NCI-H1930 (cell line): ENCODE results near the gene FARP2.
"Not testable (repeated sequence)": the region's sequence is repeated elsewhere in the genome, so short reads cannot be mapped to it uniquely, and the experiment has no call there.

ENCODE experiments used
- DNase-seq, 2 experiments: peaks; one replicate each; lab custom pipeline; 2025; lab: John Stamatoyannopoulos, UW

The FARP2 gene

GRCh38 chr2:241355983-241356870 lies at the start of gene FARP2:
Gene FARP2 (plus strand): TSS chr2:241356285. CDS start chr2:241373108, 16,823 bp downstream.
- peak; percentile 97 to 98 for DNase-seq

DNA sequence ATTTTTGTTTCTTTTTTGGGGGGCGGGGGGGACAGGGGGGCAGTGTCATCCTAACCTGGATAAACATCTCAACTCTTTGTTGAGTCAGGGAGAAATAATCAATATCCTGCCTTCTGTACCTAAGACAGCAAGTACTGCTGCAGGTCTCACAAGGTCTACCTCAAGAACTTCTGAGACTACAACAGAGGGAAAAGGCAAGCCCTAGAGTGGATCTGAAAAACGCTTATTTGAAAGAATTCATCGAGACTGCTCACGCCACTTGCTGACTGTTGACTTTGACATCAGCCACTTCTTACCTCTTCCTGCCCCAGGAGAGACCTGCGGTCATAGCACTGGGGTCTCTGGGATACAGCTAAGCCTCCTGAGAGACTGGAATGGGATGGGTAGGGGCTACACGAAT lies 49.0 kb upstream of the FARP2 start:
- no peak for DNase-seq

DNA sequence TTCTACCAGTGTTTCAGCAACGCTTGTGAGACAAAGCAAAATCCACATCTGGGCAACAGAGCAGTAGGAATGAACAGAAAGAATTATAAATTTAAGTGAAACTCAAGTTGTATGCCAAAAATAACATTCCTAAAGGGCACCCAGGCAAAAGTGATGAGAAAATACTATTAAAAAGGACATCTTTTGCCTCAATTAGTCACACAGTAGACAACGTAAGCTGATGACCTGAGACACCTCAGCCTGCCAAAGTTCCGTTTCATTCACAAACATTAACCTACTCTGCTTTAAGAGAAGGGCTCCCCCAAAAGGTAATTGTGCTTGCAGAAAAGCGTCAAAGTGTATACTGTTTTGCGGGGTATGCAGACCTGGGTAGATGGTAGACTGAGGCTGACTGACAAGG lies 47.8 kb upstream of the FARP2 start:
- no peak for DNase-seq

DNA sequence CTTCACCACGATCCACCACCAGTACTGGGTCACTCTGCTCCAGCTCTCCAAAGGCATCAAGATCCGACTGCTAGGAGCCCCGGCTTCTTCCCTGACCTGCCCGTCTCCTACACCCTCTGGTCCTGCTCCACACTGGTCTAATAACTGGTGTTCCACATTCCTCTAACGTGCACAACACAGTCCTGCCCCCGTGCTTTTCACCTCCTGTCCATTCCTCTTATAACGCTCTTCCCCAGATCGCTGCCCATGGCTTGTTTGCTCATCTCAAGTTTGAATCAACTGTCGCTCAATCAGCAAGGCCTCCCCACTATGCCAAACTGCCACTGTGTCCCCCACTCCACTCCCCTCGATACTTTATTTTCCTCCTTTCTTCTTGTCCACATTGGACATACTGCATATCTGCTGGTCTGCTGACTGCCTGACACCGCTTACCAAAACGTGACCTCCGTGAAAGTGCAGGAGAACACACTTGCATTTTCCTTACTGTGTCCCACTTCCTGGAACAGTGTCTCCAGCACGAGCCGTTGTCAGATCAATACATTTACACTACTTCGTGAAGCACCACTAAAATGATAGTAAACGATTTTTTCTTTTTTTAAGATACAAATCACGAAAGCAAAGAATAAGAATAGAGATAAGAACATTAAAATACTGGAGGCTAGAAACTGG lies 47.1 kb upstream of the FARP2 start:
- no peak for DNase-seq

- no peak for DNase-seq
These were observed 46.4 kb upstream of the FARP2 start for GRCh38 chr2:241309684-241310117.

GRCh38 chr2:241310917-241311566 lies 45.0 kb upstream of the FARP2 start:
- DNase-seq, result no peak

DNA sequence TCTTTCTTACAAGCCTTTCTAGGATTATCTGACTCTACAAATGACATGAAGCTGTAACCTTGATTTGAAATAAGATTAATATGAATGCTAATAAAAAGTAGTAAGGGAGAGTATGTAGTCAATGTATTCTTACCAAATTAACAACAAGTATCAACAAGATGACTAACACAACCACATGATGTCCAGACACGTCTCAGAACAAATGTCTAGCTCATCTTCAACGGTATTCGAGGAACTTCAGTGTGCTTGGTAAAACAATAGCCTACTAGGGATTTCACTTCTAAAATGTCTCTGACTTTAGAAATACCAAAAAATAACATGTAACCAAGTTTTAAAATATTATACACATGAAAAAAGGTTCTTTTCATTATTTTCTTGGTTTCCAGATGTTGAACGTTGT lies 44.0 kb upstream of the FARP2 start:
- DNase-seq, result no peak

DNA sequence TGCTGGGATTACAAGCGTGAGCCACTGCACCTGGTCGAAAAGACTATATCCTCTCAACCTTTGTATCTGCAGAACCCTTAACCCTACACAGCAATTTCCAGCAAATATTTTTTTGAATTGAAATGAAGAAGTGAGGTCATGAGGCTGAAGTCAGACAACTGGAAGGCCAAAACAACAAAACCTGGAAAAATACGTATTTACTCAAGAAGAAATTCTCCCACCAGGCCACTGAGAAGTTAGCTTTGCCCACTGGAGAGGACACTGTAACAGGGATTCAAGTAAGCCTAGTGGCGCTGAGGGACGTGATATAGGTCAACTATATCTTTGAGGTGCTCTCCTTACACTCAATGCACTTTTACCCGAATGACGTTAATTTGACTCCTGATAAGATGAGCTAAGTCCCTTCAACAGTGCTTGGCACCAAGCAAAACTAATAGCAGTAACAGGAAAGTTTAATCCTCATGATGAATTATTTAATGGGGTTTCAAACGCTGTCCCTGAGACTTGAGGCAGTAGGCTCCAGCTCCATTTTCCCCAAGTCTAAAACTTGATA lies 42.5 kb upstream of the FARP2 start:
- no peak for DNase-seq

DNA sequence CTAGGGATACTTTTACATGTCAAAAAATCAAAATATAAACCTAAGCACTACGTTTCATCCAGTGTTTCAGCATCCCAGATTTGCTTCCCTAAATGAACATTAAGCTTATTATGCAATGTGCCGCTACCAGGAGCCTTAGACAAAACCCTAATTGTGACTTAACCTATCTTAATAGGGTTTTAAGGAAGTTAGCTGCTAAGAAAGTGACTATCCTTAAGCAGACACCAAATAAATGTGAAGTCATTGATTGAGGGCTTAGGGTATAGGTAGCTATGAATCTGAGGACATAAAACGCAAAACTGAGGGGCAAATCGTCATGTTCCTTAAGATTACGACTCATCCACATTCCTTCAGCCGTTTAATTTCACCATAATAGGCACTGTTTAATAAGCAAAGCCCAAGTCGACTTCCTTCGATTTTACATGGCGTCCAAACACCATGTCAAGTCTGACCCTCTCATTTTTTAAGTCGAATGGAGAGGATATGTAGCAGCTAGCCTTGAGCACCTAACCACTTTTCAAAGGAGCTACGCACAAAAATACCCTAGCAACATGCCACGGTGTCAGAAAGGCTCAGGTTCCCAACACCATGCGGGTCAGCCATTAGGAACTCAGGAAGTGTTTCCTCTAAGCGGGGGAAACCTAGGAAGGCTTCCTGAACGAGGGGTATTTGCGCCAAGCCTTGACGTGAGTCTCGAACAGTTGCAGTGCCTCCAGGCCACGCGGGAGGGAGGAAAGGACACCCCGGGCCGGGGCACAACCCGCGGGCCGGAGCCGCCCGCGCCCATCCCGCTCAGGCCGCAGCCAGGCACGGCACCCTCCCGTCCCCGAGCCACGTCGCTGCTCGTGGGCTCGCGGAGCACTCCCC lies 41.6 kb upstream of the FARP2 start:
- DNase-seq, result peak in 1 of 2 experiments; percentile 39

DNA sequence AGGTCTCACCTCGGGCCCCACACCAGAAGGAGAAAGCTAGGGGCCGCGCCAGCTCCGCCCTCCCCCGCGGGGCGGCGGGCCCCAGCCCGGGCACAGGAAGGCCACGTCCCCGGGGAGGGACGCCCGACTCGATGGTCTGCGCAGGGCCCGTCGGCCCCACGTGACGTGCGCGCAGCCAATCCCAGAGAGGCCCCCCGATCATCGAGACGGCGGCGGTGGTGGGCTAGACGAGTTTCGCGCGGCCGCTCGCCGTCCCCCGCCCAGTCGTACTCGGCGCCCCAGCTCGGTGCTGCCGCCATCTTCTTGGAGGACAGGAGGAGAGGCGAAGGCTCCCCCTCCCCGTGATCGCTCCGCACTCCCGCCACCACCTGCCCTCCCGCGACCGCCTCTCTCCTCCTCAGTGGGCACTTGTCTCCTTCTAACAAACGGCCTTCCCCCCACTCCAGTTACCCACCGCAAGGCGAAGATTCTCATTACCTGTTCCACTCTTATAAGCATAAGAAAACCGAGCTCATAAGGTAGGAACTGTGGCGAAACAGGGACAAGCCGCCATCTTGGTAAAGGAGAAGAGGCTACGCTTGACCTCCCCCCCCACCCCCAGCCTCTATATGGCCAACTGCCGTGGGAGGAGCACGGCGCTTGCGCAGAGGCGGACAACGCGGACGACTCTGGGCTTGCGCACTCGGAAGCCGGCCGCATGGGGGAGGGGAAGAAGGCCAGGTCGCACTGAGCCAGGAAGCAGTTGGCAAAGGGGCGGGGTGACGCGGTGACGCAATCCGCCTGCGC lies 40.8 kb upstream of the FARP2 start, which contains the start of gene HDLBP:
HDLBP (minus strand) TSS at position 580 of the 786 bp plus-strand sequence. CDS start 48,803 bp downstream, outside the sequence.
- DNase-seq, result peak; percentile 95 to 98

DNA sequence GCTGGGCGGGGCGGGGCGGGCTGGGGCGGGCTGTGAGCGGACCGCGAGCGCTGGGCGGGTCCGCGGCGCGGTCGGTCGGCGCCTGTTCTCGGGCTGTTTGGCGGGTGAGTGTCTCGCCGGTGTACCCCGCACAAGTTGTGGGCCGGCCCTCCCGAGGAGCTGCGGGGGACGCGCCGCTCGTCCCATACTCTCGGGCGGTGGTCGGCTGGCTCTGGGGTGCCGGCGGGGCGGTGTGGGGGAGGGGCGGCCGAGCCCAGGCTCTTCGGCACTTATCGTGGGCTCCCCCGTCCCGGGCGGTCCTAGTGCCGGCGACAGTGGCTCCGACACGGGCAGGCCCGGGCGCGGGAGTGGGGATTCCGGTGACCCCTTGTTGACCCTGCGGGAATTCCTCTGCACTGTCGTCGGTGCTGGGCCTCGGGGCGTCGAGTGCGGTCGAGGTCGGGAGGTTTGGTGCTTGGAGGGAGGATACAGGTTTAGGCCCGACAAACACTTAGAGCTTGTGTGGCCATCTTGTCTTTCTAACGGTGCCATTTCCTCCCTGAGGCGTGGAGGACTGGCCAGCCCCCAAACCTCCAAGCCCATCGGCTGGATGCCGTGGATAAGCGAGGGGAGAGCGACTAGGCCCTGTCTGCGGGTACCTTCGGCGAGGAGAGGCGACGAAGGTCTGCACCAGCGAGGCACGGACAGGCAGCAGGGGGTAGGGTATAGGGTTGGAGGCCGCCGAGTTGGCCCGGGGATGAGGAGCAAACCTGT lies 40.0 kb upstream of the FARP2 start, which contains the start of gene SEPTIN2:
SEPTIN2 (plus strand) TSS at position 47 of the 753 bp plus-strand sequence. CDS start 8,308 bp downstream, outside the sequence.
- no peak for DNase-seq

- no peak for DNase-seq
These were observed 39.3 kb upstream of the FARP2 start for GRCh38 chr2:241316825-241317224.

GRCh38 chr2:241317391-241317790 lies 38.7 kb upstream of the FARP2 start:
- no peak for DNase-seq

GRCh38 chr2:241318830-241319229 lies 37.3 kb upstream of the FARP2 start:
- not testable (repeated sequence) for DNase-seq

DNA sequence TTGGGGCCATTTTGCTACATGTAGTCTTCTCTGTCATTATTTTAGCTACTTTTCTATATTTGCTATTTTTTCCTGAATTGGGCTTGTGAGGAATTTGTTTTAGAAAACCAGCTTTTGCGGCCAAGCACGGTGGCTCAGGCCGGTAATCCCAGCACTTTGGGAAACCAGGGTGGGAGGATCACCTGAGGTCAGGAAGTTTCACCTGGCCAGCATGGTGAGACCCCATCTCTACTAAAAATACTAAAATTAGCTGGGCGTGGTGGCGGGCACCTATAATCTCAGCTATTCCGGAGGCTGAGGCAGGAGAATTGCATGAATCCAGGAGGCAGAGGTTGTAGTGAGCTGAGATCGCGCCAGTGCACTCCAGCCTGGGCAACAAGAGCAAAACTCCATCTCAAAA lies 35.7 kb upstream of the FARP2 start:
- no peak for DNase-seq

DNA sequence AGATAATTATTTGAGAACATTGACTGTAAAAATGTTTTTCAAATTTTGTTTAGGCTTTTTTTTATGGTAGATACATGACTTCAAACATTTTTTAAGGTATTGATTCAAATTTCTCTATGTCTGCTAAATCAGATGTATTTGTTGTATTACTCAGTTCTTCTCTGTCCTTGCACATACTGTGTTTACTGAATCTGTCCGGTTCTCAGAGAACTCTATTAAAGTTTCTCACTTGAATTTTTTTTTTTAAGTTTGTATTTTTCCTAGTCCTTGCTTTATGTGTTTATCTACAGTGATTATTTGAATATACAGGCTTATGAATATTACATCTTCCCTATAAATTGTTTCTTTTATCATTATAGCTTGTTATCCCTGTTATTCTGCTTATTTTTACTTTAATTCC lies 35.1 kb upstream of the FARP2 start:
- no peak for DNase-seq

DNA sequence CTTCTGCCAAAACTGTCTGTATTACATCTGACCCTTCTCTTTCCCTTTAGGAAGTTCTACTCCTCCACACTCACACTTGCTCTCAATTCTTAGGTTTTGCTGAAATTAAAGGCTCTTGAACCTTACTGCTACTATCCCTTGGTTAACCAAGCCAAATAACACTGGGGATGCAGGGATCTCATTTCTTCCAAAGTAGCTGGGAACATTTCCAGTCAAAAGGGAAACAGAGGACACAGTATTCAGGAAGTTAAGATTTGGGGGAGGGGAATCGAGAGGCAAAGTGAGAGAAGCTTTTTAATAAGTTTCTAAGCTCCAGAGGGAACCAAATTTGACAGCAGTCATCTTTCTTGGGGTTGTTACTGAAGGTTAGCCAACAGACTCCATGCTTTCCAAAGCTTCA lies 34.2 kb upstream of the FARP2 start:
- DNase-seq, result no peak

- no peak for DNase-seq
These were observed 32.3 kb upstream of the FARP2 start for GRCh38 chr2:241323778-241324177.

DNA sequence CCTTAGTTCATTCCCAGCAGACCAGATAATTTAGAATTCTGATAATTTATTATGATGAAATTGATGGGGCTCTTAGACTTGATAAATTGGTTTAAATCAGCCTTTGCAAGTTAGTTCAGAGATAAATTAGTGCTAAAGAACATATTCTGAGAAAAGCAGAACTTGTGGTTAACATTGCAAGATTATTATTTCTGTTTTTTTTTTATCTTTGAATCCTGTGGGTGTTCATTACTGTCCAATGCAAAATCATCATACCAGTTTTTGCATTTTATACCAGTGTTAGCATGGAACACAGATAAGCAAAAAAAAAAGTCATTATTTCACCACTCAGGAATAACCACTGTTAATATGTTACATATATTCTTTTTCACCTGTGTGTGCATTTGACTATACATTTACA lies 31.3 kb upstream of the FARP2 start:
- no peak for DNase-seq

DNA sequence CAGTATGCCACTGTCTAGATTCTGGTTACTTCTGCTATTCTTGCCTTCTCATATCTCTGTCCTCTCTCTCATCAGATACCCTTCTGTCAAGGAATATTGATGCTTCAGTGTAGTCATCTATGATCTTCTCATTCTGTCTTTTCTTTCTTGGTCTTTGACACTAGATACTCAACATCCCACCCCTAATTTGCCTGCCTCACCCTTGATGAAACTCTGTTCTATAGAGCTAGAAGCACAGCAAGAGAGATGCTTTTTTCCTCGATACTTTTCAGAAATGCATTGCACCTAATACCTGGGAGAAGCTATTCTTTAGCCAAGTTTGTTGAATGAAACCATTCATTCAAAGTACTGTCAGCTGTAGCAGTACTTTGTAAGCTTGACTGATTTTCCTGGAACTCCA lies 30.8 kb upstream of the FARP2 start:
- no peak for DNase-seq
